ENCODE results near the gene ADSL. TPM values are rescaled to one million over a fixed set of nuclear protein-coding genes. Genes with fewer than 3 reads are reported as not detected.

ADSL gene
- total and polyA plus RNA-seq, 4 donors: 19.4 to 54.5 (median 39.8) TPM

DNA sequence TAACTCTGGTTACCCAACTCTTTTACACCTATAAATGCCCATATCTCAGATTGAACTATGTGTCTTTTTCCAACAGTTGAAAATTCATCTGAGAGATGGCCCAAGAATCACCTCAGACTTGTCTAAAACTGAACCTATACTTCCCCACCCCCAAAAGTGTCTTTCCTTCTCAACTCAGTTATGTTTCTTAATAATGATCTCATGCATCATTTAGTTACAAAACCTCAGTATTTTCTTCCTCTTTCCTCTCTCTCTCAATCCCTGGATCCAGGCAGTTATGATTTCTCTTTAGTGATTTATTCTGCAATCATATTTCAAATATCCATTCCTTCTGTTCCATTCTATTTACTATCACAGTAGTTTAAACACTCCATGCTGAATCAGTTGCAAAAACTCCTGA lies 32.3 kb upstream of the ADSL start:
- Histone ChIP-seq H3K9me3 (ENCODE audit: control insufficient read depth in 4 of 4, low read length in 3 of 4) (no peaks in the 10 kb centered on the region), H3K27ac (ENCODE audit: low read depth in 1 of 2, low read length in 2 of 2) (no peak overlapping the region), H3K36me3 (ENCODE audit: control insufficient read depth in 4 of 4, insufficient read depth in 3 of 4, low read depth in 1 of 4, low read length in 3 of 4) (peaks cover 11 to 78% (median 67%) of the 10 kb centered on the region in 4 donors), H3K9ac (ENCODE audit: low read depth in 1 of 2, low read length in 2 of 2) (no peak overlapping the region), H3K4me1 (ENCODE audit: control insufficient read depth in 4 of 4, insufficient read depth in 4 of 4, low read length in 3 of 4) (no peaks in the 10 kb centered on the region), H3K4me3 (ENCODE audit: low read depth in 1 of 3, low read length in 3 of 3) (no peak overlapping the region), H3K27me3 (ENCODE audit: control insufficient read depth in 4 of 4, insufficient read depth in 4 of 4, low read length in 3 of 4) (no peaks in the 10 kb centered on the region)
- TF ChIP-seq YY1 (IDR thresholded peaks at IDR 0.05): no peak
- no peak for TF ChIP-seq TAF1 (conservative IDR thresholded peaks at IDR 0.05)
- no peak for TF ChIP-seq EGR1 (IDR thresholded peaks at IDR 0.05; ENCODE audit: low read depth in 2 of 2)
- TF ChIP-seq RAD21 (IDR thresholded peaks at IDR 0.05): no peak
- TF ChIP-seq HNF4A (conservative IDR thresholded peaks at IDR 0.05): no peak
- TF ChIP-seq NR2F2 (IDR thresholded peaks at IDR 0.05): no peak
- TF ChIP-seq, protein P1, sequence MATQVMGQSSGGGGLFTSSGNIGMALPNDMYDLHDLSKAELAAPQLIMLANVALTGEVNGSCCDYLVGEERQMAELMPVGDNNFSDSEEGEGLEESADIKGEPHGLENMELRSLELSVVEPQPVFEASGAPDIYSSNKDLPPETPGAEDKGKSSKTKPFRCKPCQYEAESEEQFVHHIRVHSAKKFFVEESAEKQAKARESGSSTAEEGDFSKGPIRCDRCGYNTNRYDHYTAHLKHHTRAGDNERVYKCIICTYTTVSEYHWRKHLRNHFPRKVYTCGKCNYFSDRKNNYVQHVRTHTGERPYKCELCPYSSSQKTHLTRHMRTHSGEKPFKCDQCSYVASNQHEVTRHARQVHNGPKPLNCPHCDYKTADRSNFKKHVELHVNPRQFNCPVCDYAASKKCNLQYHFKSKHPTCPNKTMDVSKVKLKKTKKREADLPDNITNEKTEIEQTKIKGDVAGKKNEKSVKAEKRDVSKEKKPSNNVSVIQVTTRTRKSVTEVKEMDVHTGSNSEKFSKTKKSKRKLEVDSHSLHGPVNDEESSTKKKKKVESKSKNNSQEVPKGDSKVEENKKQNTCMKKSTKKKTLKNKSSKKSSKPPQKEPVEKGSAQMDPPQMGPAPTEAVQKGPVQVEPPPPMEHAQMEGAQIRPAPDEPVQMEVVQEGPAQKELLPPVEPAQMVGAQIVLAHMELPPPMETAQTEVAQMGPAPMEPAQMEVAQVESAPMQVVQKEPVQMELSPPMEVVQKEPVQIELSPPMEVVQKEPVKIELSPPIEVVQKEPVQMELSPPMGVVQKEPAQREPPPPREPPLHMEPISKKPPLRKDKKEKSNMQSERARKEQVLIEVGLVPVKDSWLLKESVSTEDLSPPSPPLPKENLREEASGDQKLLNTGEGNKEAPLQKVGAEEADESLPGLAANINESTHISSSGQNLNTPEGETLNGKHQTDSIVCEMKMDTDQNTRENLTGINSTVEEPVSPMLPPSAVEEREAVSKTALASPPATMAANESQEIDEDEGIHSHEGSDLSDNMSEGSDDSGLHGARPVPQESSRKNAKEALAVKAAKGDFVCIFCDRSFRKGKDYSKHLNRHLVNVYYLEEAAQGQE (IDR thresholded peaks at IDR 0.05): no peak
- TF ChIP-seq, protein P2, sequence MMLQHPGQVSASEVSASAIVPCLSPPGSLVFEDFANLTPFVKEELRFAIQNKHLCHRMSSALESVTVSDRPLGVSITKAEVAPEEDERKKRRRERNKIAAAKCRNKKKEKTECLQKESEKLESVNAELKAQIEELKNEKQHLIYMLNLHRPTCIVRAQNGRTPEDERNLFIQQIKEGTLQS (IDR thresholded peaks at IDR 0.05): no peak
- TF ChIP-seq JUND (IDR thresholded peaks at IDR 0.05): no peak
- no peak for TF ChIP-seq FOXA2 (IDR thresholded peaks at IDR 0.05)
- no peak for TF ChIP-seq GABPA (IDR thresholded peaks at IDR 0.05 in 1 of 2, conservative IDR thresholded peaks at IDR 0.05 in 1 of 2)
- TF ChIP-seq, protein P3, sequence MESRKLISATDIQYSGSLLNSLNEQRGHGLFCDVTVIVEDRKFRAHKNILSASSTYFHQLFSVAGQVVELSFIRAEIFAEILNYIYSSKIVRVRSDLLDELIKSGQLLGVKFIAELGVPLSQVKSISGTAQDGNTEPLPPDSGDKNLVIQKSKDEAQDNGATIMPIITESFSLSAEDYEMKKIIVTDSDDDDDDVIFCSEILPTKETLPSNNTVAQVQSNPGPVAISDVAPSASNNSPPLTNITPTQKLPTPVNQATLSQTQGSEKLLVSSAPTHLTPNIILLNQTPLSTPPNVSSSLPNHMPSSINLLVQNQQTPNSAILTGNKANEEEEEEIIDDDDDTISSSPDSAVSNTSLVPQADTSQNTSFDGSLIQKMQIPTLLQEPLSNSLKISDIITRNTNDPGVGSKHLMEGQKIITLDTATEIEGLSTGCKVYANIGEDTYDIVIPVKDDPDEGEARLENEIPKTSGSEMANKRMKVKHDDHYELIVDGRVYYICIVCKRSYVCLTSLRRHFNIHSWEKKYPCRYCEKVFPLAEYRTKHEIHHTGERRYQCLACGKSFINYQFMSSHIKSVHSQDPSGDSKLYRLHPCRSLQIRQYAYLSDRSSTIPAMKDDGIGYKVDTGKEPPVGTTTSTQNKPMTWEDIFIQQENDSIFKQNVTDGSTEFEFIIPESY (IDR thresholded peaks at IDR 0.05): no peak
- TF ChIP-seq SP1 (IDR thresholded peaks at IDR 0.05): no peak
- no peak for TF ChIP-seq RXRA (IDR thresholded peaks at IDR 0.05)
- DNase-seq (ENCODE audit: low spot score): no peak

DNA sequence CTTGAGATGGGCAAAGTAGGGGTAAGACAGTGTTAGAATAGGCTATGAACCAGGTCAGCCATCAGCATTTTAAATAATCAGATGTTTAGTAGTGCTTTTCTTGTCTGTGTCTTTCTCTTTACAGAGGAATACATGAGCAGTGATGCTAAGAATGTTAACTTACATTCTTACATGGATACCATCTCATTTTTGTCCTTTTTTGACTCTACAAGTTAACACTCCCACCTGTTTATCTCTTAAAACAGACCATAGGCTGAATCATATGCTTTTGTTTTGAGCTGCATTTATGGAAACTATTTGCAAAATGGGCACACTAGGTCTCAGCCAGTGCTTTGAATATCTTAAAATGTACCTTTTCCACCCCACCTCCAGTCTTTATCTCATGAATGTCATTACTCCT lies 25.6 kb upstream of the ADSL start:
- H3K36me3 ChIP-seq (ENCODE audit: control insufficient read depth in 4 of 4, insufficient read depth in 3 of 4, low read depth in 1 of 4, low read length in 3 of 4): peaks cover 9 to 58% (median 53%) of the 10 kb centered on the region in 4 donors
- no peak for DNase-seq (ENCODE audit: low spot score)

More for the DNA sequence above, 25.6 kb upstream of the ADSL start:
- TF ChIP-seq, protein P2 (IDR thresholded peaks at IDR 0.05): no peak
- TF ChIP-seq TAF1 (conservative IDR thresholded peaks at IDR 0.05) (no peak), EGR1 (IDR thresholded peaks at IDR 0.05; ENCODE audit: low read depth in 2 of 2) (no peak), RXRA (IDR thresholded peaks at IDR 0.05) (no peak), NR2F2 (IDR thresholded peaks at IDR 0.05) (no peak), YY1 (IDR thresholded peaks at IDR 0.05) (no peak), SP1 (IDR thresholded peaks at IDR 0.05) (no peak), FOXA2 (IDR thresholded peaks at IDR 0.05) (no peak), HNF4A (conservative IDR thresholded peaks at IDR 0.05) (no peak), FOXA1 (IDR thresholded peaks at IDR 0.05) (no peak), GABPA (IDR thresholded peaks at IDR 0.05 in 1 of 2, conservative IDR thresholded peaks at IDR 0.05 in 1 of 2) (no peak), HNF4G (IDR thresholded peaks at IDR 0.05) (no peak), RAD21 (IDR thresholded peaks at IDR 0.05) (no peak), JUND (IDR thresholded peaks at IDR 0.05) (no peak)
- TF ChIP-seq, protein P4, sequence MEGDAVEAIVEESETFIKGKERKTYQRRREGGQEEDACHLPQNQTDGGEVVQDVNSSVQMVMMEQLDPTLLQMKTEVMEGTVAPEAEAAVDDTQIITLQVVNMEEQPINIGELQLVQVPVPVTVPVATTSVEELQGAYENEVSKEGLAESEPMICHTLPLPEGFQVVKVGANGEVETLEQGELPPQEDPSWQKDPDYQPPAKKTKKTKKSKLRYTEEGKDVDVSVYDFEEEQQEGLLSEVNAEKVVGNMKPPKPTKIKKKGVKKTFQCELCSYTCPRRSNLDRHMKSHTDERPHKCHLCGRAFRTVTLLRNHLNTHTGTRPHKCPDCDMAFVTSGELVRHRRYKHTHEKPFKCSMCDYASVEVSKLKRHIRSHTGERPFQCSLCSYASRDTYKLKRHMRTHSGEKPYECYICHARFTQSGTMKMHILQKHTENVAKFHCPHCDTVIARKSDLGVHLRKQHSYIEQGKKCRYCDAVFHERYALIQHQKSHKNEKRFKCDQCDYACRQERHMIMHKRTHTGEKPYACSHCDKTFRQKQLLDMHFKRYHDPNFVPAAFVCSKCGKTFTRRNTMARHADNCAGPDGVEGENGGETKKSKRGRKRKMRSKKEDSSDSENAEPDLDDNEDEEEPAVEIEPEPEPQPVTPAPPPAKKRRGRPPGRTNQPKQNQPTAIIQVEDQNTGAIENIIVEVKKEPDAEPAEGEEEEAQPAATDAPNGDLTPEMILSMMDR (IDR thresholded peaks at IDR 0.05; ENCODE audit: low read depth, low read length, missing input control): no peak
- TF ChIP-seq, protein P1 (IDR thresholded peaks at IDR 0.05): no peak
- TF ChIP-seq, protein P3 (IDR thresholded peaks at IDR 0.05): no peak
- Histone ChIP-seq H3K9me3 (ENCODE audit: control insufficient read depth in 4 of 4, low read length in 3 of 4) (no peaks in the 10 kb centered on the region), H3K27ac (ENCODE audit: low read depth in 1 of 2, low read length in 2 of 2) (no peak overlapping the region), H3K9ac (ENCODE audit: low read depth in 1 of 2, low read length in 2 of 2) (no peak overlapping the region), H3K4me3 (ENCODE audit: low read depth in 1 of 3, low read length in 3 of 3) (no peak overlapping the region), H3K27me3 (ENCODE audit: control insufficient read depth in 4 of 4, insufficient read depth in 4 of 4, low read length in 3 of 4) (no peaks in the 10 kb centered on the region), H3K4me1 (ENCODE audit: control insufficient read depth in 4 of 4, insufficient read depth in 4 of 4, low read length in 3 of 4) (no peaks in the 10 kb centered on the region)

Measured in liver (tissue), 9 donors.